GM12801 (cell line): ENCODE measurements around the gene MAP3K3.

Experiments used
- CTCF ChIP-seq: IDR thresholded peaks from one replicate; pipeline ENCODE4 v1.5.1; 2011; ENCODE audit warnings: control low read depth; ENCODE audit not compliant: insufficient read length; ENCODE audit errors: extremely low read depth

Gene MAP3K3

GRCh38 chr17:63621684-63622573, at the start of gene MAP3K3:
Gene MAP3K3, plus strand, starts transcription at chr17:63622417. Its CDS starts 343 bp downstream, at chr17:63622760.
- no peak for TF ChIP-seq CTCF

DNA sequence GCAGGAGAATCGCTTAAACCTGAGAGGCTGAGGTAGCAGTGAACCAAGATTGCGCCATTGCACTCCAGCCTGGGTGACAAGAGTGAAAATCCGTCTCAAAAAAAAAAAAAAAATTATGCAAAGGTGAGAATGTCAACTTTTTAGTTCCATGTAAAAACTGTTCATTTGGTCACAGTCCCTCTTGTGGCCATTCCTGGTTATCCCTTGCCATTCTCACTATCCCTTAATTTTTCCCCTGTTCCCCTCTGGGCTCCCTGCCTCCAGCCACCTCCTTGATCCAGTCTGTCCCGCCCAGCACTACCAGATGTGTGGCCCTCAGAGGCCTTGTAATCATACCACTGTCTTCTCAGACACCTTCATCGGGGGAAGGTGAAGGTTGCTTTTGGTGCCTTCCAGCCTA, 48.6 kb upstream of the MAP3K3 start:
- TF ChIP-seq CTCF: no peak

- no peak for TF ChIP-seq CTCF
These were observed 44.0 kb upstream of the MAP3K3 start for GRCh38 chr17:63578027-63578768.

- TF ChIP-seq CTCF: no peak
These were observed 43.5 kb upstream of the MAP3K3 start for GRCh38 chr17:63578769-63579111.

GRCh38 chr17:63579633-63580032, 42.6 kb upstream of the MAP3K3 start:
- no peak for TF ChIP-seq CTCF

DNA sequence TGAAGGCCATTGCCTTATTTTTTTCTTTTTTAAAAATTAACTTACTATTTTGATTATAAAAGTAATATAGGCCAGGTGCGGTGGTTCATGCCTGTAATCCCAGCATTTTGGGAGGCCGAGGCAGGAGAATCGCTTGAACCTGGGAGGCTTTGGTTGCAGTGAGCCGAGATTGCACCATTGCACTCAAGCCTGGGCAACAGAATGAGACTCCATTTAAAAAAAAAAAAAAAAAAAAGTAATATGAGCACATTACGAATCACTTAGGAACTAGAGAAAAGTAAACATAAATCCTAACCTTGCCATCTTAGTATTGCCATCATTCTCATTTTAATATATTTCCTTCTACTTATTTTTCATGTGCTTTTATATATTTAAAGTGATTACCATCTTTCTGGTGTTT, 34.4 kb upstream of the MAP3K3 start:
- no peak for TF ChIP-seq CTCF

DNA sequence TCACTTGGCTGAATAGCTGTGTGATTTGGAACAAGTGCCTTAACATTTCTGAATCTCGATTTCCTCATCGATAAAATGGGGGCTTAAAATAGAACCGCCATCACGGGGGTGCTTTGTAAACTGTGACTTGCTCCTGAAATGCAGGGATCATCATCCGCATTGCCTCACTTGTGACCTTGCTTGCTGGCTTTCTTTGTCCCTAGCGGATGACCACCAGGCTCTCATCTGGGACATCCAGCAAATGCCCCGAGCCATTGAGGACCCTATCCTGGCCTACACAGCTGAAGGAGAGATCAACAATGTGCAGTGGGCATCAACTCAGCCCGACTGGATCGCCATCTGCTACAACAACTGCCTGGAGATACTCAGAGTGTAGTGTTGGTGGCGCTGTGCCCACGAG, 33.4 kb upstream of the MAP3K3 start:
- TF ChIP-seq CTCF: no peak
